Natural killer cell (primary cell): Measurements from ENCODE around the gene DRC3. TPM values are rescaled to one million over a fixed set of nuclear protein-coding genes. Genes with fewer than 3 reads are reported as not detected.

ENCODE experiments used
- total RNA-seq, 4 donors: library from RNA; stranded (reverse); fragments of 120-200 nt in 1 of 4; gene quantifications; one replicate each; pipeline versions ENCODE4 v1.2.3 to v1.2.4, GENCODE V29; 2013 to 2022

DRC3 gene
- total RNA-seq, 3 donors from 2014 or later (not counting 1 experiment from before 2014, with no cell fraction given): 0.26 to 0.78 TPM; not detected in 1

Other genes starting within 250 kb of the DRC3 start
- 100 to 1,000 TPM in 2 of 3 donors, 10 to 100 TPM in 1; 80.7 to 208 (median 119) TPM for gene SREBF1, start 135.9 kb upstream of the DRC3 start, total RNA-seq
- gene TOM1L2, start 462 bp upstream of the DRC3 start, total RNA-seq: 10 to 100 TPM; 35.7 to 43.2 (median 35.7) TPM
- gene ATPAF2, start 66.3 kb downstream of the DRC3 start, total RNA-seq: 10 to 100 TPM; 31.4 to 43.4 (median 41.5) TPM
- 1 to 10 TPM; 6.6 to 10.0 (median 6.9) TPM for gene GID4, start 66.5 kb downstream of the DRC3 start, total RNA-seq
- 10 to 100 TPM; 53.3 to 69.2 (median 62.7) TPM for gene DRG2, start 115.1 kb downstream of the DRC3 start, total RNA-seq
- 1 to 10 TPM; 1.6 to 2.0 (median 1.8) TPM for gene MYO15A, start 135.9 kb downstream of the DRC3 start, total RNA-seq
- 100 to 1,000 TPM in 1 of 3 donors, 10 to 100 TPM in 2; 95.6 to 114 (median 96.7) TPM for gene ALKBH5, start 211.0 kb downstream of the DRC3 start, total RNA-seq